NB4 (cell line): ENCODE data around the gene BMP8A.

Experiments used
- MYC ChIP-seq: IDR thresholded peaks from 2 replicates; pipeline ENCODE4 v1.6.1; 2011; ENCODE audit warnings: low read depth, low read length
- POLR2A ChIP-seq: IDR thresholded peaks from 2 replicates; pipeline ENCODE4 v1.6.1; 2011; ENCODE audit warnings: mild to moderate bottlenecking; ENCODE audit not compliant: insufficient read length; ENCODE audit errors: extremely low read depth
- TF ChIP-seq, protein P1 (sequence below): IDR thresholded peaks from one replicate; pipeline ENCODE4 v1.5.1; 2012; ENCODE audit warnings: low read depth, low read length

DNA sequence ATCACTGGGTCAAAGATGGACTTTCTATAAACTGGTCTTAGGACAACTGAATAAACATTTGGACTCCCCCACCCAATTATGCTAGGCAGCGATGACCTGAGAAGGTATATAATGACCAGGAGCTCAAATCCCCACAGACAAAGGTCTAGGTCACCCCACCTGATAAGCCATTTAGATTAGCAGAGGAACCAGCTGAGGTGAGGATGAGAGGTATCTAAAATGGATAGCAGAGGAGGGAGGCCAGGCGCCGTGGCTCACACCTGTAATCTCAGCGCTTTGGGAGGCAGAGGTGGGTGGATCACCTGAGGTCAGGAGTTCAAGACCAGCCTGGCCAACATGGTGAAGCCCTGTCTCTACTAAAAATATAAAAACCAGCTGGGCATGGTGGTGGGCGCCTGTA, 51.5 kb downstream of the BMP8A start:
- TF ChIP-seq, protein P1, sequence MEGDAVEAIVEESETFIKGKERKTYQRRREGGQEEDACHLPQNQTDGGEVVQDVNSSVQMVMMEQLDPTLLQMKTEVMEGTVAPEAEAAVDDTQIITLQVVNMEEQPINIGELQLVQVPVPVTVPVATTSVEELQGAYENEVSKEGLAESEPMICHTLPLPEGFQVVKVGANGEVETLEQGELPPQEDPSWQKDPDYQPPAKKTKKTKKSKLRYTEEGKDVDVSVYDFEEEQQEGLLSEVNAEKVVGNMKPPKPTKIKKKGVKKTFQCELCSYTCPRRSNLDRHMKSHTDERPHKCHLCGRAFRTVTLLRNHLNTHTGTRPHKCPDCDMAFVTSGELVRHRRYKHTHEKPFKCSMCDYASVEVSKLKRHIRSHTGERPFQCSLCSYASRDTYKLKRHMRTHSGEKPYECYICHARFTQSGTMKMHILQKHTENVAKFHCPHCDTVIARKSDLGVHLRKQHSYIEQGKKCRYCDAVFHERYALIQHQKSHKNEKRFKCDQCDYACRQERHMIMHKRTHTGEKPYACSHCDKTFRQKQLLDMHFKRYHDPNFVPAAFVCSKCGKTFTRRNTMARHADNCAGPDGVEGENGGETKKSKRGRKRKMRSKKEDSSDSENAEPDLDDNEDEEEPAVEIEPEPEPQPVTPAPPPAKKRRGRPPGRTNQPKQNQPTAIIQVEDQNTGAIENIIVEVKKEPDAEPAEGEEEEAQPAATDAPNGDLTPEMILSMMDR: no peak
- TF ChIP-seq POLR2A (no peak), MYC (no peak)
